K562 treated with DMSO at 1 percent for 4 hours (cell line): ENCODE measurements around the gene DEF6. TPM values are rescaled to one million over a fixed set of nuclear protein-coding genes. Genes with fewer than 3 reads are reported as not detected.

ENCODE experiments used
- total RNA-seq: library from RNA; unstranded; fragments of 300-600 nt; gene quantifications from 2 replicates; pipeline ENCODE4 v1.2.3, GENCODE V29; 2022; ENCODE audit not compliant: insufficient read depth

DEF6 gene, protein sequence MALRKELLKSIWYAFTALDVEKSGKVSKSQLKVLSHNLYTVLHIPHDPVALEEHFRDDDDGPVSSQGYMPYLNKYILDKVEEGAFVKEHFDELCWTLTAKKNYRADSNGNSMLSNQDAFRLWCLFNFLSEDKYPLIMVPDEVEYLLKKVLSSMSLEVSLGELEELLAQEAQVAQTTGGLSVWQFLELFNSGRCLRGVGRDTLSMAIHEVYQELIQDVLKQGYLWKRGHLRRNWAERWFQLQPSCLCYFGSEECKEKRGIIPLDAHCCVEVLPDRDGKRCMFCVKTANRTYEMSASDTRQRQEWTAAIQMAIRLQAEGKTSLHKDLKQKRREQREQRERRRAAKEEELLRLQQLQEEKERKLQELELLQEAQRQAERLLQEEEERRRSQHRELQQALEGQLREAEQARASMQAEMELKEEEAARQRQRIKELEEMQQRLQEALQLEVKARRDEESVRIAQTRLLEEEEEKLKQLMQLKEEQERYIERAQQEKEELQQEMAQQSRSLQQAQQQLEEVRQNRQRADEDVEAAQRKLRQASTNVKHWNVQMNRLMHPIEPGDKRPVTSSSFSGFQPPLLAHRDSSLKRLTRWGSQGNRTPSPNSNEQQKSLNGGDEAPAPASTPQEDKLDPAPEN
- total RNA-seq = 31.8 and 38.8 TPM in 2 replicates

DNA sequence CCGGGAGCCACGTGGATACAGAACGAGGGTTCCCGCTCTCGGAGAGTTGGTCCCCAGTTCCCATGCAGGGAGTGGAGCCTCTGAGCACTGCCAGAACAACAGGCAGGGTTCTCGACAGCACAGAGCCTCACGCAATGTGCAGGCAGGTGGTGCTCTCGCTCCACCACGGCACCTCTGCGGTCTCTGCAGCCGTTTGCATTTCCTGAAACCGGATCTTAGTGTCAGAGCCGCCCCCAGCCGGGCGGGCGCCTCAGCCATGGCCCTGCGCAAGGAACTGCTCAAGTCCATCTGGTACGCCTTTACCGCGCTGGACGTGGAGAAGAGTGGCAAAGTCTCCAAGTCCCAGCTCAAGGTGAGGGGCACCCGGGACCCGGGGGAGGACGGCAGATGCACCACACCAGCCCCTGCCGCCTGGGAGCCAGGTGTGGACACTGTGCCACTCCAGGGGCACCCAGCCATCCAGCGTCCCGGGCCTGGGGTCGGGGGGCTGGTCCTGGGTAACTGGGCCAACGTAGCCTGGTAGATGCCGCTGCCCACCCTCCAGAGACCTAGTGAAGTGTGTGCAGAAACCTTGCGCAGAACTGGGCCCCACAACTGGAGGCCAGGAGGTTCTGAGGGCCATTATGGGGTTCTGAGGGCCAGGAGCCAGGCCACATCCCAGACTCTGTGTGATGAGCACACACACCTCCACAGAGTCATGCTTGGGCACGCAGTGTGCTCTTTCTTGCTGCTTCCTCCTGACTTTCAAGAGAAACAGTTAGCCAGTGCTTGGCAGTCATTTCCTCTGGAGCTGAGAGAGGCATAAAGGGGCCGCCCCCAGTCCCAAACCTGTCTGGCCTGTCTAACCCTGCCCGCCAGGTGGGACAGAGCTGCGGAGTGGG, at the start of gene DEF6:
Gene DEF6, plus strand, starts transcription at position 218 of the 881 bp plus-strand sequence. Its CDS starts 39 bp downstream, at position 257.

DNA sequence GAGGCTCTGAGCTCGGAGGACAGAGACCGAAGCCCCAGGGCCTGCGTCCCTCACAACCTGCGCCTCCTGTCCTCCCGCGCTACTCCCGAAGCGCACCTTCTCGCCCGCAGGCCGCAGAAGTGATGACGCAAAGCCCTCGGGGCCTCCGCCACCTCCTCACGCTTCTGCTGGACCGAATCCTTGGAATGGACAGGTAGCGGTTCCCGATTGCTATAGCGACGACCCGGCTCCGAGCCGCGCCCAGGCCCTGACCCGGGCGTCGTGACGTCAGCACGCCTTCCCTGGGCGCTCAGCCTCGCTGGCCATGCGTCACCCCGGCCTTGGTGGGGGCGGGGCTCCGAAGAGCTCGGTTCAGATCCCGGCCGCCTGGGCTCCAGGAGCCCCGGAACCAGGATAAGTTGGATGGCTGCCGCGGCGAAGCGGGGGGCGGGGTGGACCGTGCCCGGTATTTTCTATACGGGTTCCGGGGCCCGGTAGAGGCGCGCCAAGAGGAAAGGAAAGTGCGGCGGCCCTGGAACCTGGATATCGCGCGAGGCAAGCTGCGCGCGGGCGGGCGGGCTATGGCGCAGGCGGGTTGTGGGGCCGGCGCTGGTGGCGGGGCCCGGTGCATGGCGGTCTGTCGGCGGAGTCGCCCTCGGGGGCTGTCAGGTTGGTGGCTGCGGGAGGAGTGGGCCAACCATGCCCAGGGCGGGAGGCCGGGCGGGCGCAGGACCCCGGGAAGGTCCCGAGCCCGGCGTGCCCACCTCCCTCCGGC, 38.2 kb upstream of the DEF6 start, which contains the start of gene ZNF76:
Gene ZNF76, plus strand, starts transcription at position 542 of the 754 bp plus-strand sequence. CDS start 21,417 bp downstream, outside the sequence.

DNA sequence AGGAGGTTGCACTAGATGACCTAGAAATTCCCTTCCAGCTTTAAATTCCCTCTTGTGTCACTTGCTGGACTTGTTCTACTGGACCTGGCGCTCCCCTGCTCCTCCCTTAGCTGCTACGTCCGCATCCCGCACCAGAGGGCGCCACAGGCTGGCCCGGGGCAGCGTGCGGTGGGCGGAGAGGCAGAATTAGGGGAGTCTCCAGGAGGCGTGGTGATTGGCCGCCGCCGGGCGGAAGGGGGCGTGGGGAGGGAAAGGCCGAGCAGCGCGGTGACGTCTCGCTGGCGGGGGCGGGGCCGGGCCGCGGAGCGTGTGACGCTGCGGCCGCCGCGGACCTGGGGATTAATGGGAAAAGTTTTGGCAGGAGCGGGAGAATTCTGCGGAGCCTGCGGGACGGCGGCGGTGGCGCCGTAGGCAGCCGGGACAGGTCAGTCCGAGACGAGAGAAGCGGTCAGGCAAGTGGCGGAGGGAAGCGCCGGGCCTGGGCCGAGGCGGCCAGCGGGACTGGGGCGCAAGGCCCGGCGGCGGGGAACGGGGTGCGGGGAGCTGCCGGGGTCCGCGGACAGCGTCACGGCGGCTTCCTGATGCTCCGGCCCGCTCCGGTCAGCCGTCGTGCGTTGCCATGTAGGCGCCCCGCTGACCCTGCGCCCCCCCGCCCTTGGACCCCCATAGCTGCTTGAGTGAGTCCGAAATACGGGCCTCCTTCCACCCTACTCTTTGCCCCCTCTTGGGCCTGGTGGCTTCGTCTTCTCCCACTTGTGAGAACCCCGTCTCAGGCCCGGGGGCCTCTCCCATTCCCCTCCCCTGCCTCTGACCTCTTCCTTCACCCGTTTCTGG, 44.9 kb downstream of the DEF6 start, which contains the start of gene PPARD:
Gene PPARD, plus strand, starts transcription at position 301 of the 834 bp plus-strand sequence. CDS start 68,530 bp downstream, outside the sequence.

Other genes with a start within 250 kb of the DEF6 start
- gene TCP11, start 156.5 kb upstream of the DEF6 start, total RNA-seq = not detected in 2 replicates
- 0.10 TPM in 1 of 2 replicates, not detected in the other for gene SCUBE3, start 83.9 kb upstream of the DEF6 start, total RNA-seq
- 17.6 and 21.2 TPM in 2 replicates for gene ZNF76, start 38.1 kb upstream of the DEF6 start, total RNA-seq
- gene PPARD, start 44.7 kb downstream of the DEF6 start, total RNA-seq = 31.9 and 41.0 TPM in 2 replicates
- 11.7 and 14.6 TPM in 2 replicates for gene FANCE, start 154.5 kb downstream of the DEF6 start, total RNA-seq
- 3,352 and 3,520 TPM in 2 replicates for gene RPL10A, start 170.6 kb downstream of the DEF6 start, total RNA-seq
- gene TEAD3, start 199.3 kb downstream of the DEF6 start, total RNA-seq = 8.9 and 9.2 TPM in 2 replicates
- gene TULP1, start 215.1 kb downstream of the DEF6 start, total RNA-seq = not detected in 2 replicates